Stimulated activated naive CD8-positive, alpha-beta T cell treated with anti-CD3 and anti-CD28 coated beads, Interleukin-15, Interleukin-2, amounts not matched to agents 100 U/mL and 50 U/mL, for 24 hours (primary cell): ENCODE data around the gene FAM184A.

Source experiments
- ATAC-seq: fragments of 150-1000 bp; cut with Tn5 transposase; one replicate; pipeline ENCODE4 v1.10.0; 2021
- DNase-seq: peaks from one replicate; pipeline ENCODE4 v3.0.0; 2021

The FAM184A gene

DNA sequence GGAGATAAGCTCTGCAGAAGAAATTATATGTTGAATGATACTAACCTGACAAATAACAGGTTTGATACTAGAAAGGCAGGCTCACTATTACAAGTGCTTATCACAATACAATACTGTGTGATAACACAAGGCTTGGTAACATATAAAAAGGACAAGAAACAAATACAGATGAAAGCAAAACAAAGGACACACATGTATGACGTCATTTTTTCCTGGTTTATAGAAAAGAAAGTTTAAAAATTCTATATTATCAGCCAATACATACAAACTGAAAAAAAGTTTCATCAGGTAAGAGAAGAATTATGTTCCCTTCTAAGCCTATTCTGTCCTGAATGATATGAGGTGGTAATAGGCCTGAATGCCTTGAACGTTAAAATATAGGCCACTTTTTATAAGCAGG lies 111.2 kb downstream of the FAM184A start:
- DNase-seq: no peak

DNA sequence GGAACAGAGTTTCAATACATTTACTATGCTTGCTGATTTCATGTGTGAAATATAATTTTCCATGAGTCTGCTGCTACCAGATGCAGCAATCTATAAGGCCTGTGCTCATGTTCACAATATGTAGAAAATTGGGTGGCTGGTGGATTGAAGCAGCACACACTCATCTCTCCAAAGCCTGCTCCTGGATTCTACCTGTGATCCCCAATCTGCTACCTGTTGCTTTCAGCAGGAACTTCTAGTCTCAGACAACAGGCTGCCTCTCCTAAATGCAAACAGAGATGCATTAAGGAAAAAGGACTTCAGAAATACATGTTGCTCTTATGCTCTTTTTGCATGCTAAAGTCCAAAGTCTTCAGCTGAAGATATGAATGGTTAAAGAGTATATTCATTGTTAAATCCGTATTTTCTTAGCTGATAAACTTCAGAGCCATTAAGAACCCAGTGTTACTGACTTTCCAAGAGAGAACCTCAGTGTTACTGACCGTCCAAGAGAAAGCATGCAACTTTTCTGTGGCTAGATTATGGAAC lies 112.6 kb downstream of the FAM184A start:
- DNase-seq: no peak
- ATAC-seq: no peak

More for the DNA sequence above, 111.2 kb downstream of the FAM184A start:
- no peak for ATAC-seq

DNA sequence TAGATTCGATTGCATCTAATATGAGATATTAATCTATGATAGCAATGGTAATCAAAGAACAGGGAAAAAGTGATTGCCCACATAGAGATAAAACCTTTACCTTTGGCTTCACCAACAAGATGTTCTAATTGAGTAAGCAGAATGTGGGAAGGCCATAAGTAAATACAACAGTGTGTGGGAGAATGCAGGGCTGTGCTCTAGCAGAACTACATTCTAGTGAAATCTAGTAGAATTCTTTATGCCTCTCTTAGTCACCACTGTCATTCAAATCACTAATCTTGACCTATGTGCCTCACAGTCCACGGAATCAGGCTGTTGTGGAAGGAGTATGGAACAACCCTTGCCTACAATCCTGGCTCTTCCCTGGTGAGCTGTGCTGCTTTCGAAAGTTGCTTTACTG lies 113.1 kb downstream of the FAM184A start:
- no peak for DNase-seq
- no peak for ATAC-seq

DNA sequence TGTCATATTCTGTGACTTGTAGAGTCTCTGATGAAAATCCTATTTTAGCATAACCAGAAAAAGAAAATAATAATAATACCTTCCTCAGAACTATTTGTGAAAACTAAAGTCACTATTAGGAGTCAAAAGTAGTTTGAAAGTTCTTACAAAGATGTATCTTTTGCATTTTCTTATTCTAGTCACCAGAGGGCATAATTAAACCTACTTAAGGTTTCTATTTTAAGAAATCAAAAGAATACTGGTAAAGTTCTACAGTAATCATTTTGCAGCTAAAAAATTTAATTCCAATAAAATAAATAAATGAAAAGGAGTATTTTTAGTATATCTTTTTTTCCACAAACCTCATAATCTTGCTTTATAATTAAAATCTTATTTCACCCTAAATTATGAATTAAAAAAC lies 115.5 kb downstream of the FAM184A start:
- ATAC-seq: no peak
- no peak for DNase-seq

DNA sequence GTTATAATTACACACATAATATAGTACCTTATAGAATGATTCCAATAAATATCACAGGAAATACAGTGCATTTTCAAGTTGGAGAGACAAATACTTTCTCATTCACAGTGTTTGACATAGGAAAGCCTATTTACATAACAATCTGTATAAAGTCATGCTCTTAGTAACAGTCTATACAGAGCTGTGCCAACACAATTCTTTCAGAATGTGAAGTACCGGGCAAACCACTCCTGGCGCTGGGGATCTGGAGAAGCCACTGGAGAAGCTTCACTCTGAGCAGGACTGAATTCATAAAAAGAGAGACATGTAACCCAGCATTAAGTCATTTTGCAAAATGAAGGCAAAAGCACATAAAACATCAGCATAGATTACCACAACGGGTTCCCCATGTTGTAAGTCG lies 118.6 kb downstream of the FAM184A start:
- DNase-seq (no peak), ATAC-seq (no peak)

DNA sequence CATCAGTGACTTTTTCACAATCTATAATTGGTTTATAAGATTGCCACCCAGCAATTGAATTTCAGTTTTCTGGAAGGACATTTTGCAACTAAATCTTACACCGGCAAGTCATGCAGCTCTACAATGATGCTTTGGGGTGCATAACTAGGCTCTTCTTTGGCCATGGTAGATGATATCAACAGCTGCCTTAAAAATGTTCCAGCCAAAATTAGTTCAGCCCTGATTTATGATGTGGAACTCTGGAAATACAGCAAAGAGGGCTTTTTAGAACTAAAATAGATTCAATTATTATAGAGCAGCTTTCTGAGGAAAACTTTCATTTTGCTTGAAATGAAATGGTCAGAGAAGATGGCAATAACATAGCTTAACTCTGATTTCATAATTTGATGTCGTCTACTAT lies 125.1 kb downstream of the FAM184A start:
- ATAC-seq: no peak
- no peak for DNase-seq

DNA sequence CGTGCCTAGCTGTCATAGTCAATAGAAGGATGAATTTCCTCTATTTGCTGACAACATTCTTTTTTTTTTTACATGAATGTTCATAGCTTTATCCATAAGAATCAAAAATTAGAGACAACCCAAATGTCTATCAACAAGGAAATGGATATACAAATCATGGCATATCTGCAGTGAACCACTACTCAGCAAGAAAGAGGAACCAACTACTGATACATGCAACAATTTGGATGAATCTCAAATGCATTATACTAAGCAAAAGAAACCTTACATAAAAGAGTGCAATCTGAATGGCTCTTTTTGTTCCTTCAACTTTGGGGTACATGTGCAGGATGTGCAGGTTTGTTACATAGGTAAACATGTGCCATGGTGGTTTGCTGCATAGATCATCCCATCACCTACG lies 125.8 kb downstream of the FAM184A start:
- ATAC-seq: no peak
- no peak for DNase-seq

DNA sequence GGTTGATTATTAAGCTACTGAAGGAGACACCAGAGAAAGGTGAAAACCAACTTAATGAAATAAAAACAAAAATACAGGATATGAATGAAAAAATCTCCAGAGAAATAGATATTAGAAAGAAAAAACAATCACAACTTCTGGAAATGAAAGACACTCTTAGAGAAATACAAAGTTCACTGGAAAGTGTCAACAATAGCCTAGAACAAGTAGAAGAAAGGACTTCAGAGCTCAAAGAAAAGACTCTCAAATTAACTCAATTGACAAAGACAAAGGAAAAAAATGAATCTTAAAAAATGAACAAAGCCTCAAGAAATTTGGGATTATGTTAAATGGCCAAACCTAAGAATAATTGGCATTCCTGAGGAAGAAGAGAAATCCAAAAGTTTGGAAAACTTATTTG lies 133.2 kb downstream of the FAM184A start:
- ATAC-seq: no peak
- no peak for DNase-seq

DNA sequence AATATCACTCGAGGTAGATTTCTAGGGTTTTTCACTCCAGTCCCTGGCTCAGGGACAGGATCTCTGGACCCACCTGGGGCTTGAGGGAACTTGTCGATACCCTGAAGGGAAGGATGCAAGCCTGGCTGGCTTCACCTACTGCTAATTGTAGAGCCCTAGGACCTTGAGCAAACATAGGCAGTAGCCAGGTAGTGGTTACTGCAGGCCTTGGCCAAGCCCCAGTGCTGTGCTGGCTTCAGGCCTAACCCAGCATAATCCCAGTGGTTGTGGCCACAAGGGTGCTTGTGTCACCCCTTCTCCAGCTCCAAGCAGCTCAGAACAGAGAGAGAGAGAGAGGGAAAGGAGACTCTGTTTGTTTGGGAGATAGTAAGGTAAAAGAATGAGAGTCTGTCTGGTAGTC lies 137.7 kb downstream of the FAM184A start:
- DNase-seq (no peak), ATAC-seq (no peak)

DNA sequence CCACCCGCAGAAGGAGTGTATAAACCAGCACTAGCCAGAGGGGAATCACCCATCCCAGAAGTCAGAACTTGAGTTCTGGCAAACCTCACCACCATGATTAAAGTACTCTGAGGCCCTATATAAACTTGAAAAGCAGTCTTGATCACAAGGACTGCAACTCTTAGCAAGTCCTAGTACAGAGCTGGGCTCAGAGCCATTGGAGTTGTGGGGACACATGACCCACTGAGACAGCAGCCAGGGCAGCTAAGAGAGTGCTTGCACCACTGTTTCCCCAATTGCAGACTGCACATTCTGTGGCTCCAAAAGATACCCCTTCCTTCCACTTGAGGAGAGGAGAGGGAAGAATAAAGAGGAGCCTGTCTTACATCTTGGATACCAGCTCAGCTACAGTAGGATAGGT lies 138.8 kb downstream of the FAM184A start:
- ATAC-seq (no peak), DNase-seq (no peak)

DNA sequence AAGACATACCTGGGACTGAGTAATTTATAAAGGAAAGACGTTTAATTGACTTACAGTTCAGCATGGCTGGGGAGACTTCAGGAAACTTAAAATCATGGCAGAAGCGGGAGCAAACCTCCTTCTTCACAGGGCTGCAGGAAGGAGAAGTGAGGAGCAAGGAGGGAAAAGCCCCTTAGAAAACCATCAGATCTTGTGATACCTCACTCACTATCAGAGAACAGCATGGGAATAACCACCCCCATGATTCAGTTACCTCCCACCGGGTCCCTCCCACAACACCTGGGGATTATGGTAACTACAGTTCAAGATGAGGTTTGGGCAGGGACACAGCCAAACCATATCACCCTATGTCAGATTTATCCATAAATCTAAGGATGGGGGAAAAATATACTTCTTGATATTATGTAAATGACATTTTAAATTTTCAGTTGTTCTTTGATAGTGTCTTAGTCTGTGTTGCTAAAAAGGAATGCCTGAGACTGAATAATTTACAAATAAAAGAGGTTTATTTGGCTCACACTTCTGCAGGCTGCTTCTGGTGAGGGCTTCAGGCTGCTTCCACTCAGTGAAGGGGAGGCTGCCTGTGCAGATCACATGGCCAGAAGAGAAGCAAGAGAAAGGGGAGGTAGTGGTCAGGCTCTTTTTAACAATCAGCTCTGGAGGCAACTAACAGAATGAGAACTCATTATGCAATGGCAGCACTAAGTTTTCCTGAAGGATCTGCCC lies 142.3 kb downstream of the FAM184A start:
- ATAC-seq: no peak
- no peak for DNase-seq

DNA sequence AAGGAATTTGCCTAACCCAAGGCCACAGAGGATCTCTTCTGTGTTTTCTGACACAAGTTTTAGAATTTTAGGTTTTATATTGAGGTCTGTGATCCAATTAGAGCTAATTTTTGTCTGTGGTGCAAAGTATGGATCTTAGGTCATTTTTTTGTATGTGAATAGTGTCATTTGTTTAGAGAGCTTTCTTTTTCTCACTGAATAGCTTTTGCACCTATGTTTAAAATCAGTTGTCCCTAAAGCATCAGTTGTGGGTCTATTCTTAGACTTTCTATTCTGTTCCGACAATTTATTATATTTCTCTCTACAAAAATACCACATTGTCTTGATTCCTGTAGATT lies 143.2 kb downstream of the FAM184A start:
- DNase-seq: no peak
- ATAC-seq: no peak

DNA sequence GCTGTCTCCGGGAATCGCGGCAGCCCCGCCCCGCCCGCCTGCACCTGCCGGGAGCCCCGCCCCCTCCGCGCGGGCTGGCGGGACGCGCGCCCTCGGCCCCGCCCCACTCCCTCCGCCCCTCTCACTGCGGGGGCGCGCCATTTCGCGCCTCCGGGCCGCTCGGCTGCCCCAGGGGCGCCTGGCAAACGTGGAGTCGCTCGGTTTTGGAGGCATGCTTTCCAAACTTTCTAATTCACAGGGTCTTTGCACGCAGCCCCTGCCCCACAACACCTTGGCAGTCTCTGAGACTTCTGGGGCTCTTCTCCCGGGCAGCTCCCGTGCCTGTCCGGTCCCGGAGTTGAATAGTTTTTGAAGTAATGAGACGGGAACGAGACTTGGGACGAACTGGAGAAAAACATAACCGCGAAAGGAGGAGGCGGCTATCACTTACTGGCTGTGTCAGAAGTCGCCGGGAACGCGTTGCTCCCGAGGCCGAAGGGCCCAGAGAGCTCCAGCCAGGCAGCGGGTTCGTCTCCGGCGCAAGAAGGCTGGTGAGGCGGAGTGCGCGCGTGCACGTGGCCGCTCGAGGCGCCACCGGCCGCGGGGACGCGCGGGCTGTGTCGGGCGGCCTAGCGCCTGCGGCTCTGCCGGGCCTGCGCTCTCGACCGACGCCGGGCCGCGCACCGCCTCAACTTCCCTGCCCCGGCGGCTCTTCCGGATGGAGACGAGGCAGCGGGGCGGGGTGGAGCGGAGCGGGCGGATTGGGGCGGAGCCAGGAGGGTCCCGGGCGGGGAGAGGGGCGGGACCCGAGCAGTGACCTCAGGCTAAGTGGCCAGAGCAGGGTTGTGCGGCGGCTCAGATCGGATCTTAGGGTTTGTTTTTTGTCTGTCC lies 143.8 kb downstream of the FAM184A start, which contains the start of gene MCM9:
TSS of gene MCM9 (minus strand) at position 699 of the 870 bp plus-strand sequence. CDS start 3,436 bp downstream, outside the sequence.
- peak; percentile 99 for ATAC-seq
- DNase-seq: peak; percentile 95

DNA sequence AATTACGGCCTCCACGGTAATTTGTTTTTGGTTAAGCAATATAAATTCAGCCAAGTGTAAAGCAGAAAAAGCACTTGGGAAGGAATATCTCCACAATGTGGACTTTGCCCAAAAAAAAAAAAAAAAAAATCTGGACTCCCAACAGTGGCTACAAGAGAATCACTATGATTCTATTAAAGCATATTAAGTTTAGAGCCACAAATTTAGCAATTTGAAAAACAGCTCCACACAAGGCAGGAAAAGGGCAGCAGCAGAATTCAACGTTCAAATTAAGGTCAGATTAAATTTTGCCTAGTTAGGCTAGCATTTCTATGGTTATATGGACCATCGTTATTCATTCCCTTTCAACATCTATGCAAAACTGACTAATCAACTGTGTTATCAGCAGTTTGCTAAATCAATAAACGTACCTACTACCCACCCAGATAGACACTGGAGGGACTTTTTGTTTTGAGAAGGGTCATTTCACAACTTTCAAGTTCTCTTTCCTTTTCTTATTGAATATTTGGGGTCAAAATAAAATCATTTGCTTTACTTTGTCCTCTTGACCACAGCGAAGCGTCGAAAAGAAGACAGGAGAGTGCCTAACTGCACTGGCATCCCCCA lies 144.5 kb downstream of the FAM184A start:
- no peak for ATAC-seq

DNA sequence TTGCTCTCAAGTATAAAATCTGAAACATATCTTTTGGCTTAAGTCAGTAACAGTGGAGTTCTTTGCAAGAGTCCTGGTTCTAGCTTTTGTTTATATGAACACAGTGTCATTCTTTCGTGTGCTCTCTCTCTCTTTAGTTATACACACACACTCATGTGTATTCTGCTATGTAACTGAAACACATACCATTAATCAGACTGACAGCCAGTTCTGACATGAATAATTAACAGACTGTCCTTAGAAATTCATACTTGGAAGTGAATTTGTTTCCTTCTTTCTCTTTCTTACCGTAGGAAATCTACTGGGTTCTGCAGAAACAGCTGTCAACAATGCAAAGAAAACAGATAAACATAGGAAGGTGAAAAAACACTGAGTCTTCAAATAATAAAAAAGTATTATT lies 146.0 kb downstream of the FAM184A start:
- ATAC-seq: no peak

More for the DNA sequence above, 144.5 kb downstream of the FAM184A start:
- no peak for DNase-seq

DNA sequence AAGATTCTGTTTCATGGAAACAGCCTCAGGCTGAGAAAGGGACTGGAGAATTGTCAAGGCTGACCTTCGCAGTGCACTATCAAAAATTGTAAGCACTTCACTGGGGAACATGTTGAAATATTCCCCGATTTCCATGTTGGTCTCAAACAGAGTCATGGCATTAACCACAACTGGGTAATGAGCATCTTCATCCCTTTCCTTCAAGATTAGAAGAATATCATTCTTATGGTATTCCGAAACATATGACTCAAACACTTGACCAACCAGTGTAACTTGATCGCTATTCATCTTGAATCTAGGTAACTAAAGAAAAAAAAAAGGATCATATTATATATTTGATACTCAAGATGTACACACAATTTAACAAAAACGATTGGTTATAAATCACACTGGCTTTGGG lies 147.0 kb downstream of the FAM184A start:
- DNase-seq: no peak
- no peak for ATAC-seq

More for the DNA sequence above, 146.0 kb downstream of the FAM184A start:
- DNase-seq: no peak

DNA sequence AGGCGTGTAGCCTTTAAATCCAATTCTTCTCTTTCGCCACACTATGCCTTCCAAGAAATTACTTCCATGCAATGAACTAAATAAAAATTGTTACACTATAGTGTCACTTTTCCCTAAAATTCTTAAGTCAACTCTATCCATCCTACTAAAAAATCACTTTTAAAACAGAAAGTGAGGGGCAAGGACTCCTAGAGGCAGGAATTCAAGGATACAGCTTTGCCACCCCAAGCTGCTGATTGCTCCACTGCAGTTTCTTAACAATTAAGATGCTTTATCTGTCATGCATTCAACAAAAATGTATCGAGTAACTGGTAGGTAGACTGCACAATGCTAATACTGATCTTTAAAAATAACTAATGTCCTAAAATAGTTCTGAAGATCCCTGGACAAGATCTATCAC lies 147.8 kb downstream of the FAM184A start:
- no peak for ATAC-seq
- DNase-seq: no peak

DNA sequence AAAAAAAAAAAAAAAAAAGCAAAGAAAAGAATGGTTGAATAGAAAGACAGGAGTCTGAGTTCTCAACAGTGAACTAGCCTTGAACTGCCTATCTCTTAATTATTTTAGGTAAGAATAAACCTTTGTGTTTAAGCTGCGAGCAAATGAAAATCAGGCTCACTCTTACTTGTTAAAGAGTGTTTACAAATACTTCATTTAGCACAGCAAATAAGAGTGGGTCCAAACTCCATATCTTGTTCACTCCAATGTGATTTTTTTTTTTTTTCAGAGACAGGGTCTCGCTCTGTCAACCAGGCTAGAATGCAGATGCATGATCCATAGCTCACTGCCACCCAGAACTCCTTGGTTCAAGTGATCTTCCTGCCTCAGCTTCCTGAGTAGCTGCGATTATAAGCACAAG lies 155.4 kb downstream of the FAM184A start:
- ATAC-seq: no peak

DNA sequence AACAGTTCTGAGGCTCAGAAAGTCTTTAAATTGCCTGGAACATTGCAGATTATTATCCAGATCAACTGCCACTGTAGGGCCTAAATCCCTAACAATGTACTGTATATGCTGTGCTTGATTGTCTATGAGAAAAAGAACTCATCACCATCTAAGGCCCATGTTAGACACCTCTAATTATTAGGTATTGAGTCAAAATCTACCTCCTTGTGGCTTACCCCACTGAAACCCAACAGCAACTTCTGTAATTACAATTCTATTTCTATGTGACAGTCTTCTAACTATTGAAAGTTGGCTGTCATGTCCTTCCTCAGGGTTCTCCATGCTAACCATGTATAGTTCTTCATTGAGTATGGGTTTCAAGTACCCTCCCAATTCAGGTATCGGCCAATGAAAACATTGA lies 157.4 kb downstream of the FAM184A start:
- no peak for ATAC-seq

More for the DNA sequence above, 155.4 kb downstream of the FAM184A start:
- DNase-seq: no peak

DNA sequence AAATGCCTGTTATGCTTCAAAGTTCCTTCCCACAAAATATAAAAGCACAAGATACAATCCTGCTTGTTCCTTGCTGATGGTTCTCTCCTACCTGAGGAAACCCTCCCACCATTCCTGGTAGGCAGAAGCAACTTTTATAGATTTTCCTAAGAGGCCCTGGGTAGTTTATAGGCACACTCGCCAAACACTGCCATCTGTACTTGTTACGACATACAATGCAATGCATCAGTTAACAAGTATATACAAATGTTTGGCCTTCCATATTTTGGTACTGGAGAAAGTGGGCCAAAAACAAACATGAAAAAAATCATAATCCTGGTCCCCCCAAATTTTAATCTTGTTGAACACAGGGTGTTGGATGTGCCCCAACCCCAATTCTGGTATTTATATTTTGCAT lies 160.1 kb downstream of the FAM184A start:
- ATAC-seq (no peak), DNase-seq (no peak)

More for the DNA sequence above, 157.4 kb downstream of the FAM184A start:
- DNase-seq: no peak

DNA sequence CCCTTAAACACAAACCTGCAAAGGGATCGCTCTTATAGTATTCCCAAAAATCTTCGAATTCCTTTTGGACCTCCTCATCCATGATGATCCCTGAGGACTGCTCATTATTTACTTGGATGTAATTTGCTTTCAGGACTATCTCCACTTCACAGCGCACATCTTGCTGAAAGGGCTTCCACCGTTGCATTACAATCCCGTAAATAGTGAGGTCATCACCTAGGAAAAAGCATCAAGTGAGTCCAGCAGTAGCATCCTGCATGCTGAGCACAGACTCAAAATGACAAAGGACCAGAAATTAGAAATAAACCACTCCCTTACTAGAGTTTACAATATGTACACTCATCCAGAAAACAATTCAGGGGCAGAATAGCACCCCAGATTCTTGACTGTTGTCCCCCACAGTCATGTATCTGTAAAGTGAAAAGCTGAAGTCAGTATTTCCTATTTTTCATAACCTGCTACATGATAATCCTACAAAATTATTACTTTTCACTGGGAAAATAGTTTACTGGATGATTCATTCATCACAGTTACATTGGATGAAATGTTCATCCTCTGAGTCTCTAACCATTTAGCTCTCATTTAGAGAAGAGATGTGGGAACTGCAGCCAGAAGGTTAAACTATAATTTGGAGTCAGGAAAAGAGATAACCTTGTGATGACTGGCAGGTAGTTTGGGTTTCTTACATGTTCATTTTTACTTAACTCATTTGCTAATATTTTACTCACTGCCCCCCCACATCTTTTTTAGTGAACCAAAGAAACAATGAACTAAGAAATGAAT lies 160.7 kb downstream of the FAM184A start:
- ATAC-seq: no peak

DNA sequence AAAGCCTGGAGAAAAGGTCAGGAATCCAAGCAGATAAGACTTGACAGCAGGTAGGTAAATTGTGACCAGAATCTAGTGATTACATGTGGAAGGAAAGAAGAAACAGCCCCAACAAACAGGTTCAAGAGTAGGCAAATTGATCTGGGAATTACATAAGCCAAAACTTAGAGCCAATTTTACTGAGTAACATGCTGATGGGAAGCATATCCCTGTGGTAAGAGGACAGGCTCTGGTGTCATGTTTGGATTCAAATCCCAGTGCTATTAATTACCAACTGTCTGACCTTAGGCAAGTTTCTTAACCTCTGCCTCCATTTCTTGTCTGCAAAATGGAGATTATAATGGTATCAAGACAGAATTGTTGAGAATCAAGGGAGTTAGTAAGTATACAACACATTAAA lies 163.9 kb downstream of the FAM184A start:
- DNase-seq: no peak
- ATAC-seq: no peak

More for the DNA sequence above, 160.7 kb downstream of the FAM184A start:
- DNase-seq: no peak
